Endothelial cell of umbilical vein (primary cell): ENCODE measurements around the gene APOBEC3G.

Experiments used
- EZH2 ChIP-seq: IDR thresholded peaks from 2 replicates; pipeline ENCODE4 v1.6.1; 2012; ENCODE audit warnings: borderline replicate concordance, low read depth, mild to moderate bottlenecking, moderate library complexity, low read length, inconsistent platforms; ENCODE audit not compliant: severe bottlenecking
- POLR2A ChIP-seq: IDR thresholded peaks from 2 replicates; pipeline ENCODE4 v1.6.1; 2012; ENCODE audit warnings: low read depth, mild to moderate bottlenecking, control low read depth, low read length
- TF ChIP-seq, protein P1 (sequence below), 2 donors: IDR thresholded peaks; 1 replicate in 1 of 2; 2 replicates in 1 of 2; pipeline ENCODE4 v1.5.1; 2011; ENCODE audit warnings: low read length in 2 of 2, mild to moderate bottlenecking in 2 of 2, moderate library complexity in 2 of 2, control low read depth in 1 of 2, inconsistent platforms in 1 of 2, low read depth in 1 of 2; ENCODE audit not compliant: insufficient read depth in 1 of 2; ENCODE audit errors: extremely low read depth in 1 of 2
- TF ChIP-seq, protein P2 (sequence below): IDR thresholded peaks from 2 replicates; pipeline ENCODE4 v1.6.1; 2011; ENCODE audit not compliant: insufficient read depth, insufficient read length

DNA sequence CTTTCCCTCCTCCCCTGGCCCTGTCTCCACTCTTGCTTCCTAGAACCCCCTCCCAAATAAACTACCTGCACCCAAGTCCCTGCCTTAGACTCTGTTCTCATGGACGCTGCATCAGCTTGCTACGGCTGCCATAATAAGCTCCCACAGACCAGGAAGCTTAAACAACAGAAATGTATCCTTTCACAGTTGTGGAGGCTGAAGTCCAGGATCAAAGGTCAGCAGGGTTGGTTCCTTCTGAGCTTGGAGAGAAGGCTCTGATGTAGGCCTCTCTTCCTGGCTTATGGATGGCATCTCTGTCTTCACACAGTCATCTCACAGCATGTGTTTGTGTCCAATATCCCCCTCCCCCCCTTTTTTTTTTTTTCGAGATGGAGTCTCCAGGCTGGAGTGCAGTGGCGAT is 52.0 kb downstream of the APOBEC3G start:
- TF ChIP-seq, protein P1, sequence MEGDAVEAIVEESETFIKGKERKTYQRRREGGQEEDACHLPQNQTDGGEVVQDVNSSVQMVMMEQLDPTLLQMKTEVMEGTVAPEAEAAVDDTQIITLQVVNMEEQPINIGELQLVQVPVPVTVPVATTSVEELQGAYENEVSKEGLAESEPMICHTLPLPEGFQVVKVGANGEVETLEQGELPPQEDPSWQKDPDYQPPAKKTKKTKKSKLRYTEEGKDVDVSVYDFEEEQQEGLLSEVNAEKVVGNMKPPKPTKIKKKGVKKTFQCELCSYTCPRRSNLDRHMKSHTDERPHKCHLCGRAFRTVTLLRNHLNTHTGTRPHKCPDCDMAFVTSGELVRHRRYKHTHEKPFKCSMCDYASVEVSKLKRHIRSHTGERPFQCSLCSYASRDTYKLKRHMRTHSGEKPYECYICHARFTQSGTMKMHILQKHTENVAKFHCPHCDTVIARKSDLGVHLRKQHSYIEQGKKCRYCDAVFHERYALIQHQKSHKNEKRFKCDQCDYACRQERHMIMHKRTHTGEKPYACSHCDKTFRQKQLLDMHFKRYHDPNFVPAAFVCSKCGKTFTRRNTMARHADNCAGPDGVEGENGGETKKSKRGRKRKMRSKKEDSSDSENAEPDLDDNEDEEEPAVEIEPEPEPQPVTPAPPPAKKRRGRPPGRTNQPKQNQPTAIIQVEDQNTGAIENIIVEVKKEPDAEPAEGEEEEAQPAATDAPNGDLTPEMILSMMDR (IDR thresholded peaks at IDR 0.05; ENCODE audit: extremely low read depth in 1 of 2, insufficient read depth in 1 of 2, low read depth in 1 of 2, low read length in 2 of 2) = no peak
- TF ChIP-seq EZH2 (no peak), POLR2A (no peak)
- TF ChIP-seq, protein P2, sequence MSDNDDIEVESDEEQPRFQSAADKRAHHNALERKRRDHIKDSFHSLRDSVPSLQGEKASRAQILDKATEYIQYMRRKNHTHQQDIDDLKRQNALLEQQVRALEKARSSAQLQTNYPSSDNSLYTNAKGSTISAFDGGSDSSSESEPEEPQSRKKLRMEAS = no peak
